PC-3 (cell line): ENCODE data around the gene BSN. TPM values are rescaled to one million over a fixed set of nuclear protein-coding genes. Genes with fewer than 3 reads are reported as not detected.

Source experiments
- ATAC-seq: fragments of 200-7000 bp; cut with Tn5 transposase; 2 replicates; pipeline ENCODE4 v1.9.1; 2020; ENCODE audit warnings: mild to moderate bottlenecking, moderate library complexity
- BruUV-seq: library from RNA; stranded (reverse); fragments of 400-500 nt; replicated peaks from 2 replicates; lab custom pipeline; 2021; lab: Mats Ljungman, UMichigan
- CTCF ChIA-PET: fragments of 300-600 bp; sonication (Branson Sonifier 250); formaldehyde crosslinking; loops from one replicate; lab custom pipeline; 2022; ENCODE audit warnings: antibody characterized with exemption; lab: Charles Lee
- POLR2A ChIA-PET: fragments of 300-600 bp; sonication (Branson Sonifier 250); formaldehyde crosslinking; loops from one replicate; lab custom pipeline; 2022; ENCODE audit warnings: antibody characterized with exemption; ENCODE audit not compliant: unreplicated experiment; lab: Charles Lee
- DNase-seq: peaks from one replicate; pipeline ENCODE4 v3.0.0-alpha.2; 2015
- H2AFZ ChIP-seq: fragments of 300-600 bp; sonication (generic); 2 replicates; pipeline ENCODE4 v1.6.0; 2016; ENCODE audit warnings: antibody characterized with exemption, low read length
- H3F3A ChIP-seq: fragments of 300-600 bp; sonication (generic); one replicate; pipeline ENCODE4 v1.6.0; 2017; ENCODE audit warnings: antibody characterized with exemption, low read length, control low read depth, mild to moderate bottlenecking; ENCODE audit not compliant: unreplicated experiment
- H3K27ac ChIP-seq: fragments of 300-600 bp; sonication (generic); 2 replicates; pipeline ENCODE4 v1.5.1; 2016; ENCODE audit warnings: mild to moderate bottlenecking, low read length
- H3K27me3 ChIP-seq: fragments of 300-600 bp; sonication (generic); 2 replicates; pipeline ENCODE4 v1.6.1; 2016; ENCODE audit warnings: low read length, mixed read lengths
- H3K36me3 ChIP-seq: fragments of 300-600 bp; sonication (generic); 2 replicates; pipeline ENCODE4 v1.6.1; 2016; ENCODE audit warnings: low read depth, mixed run types, low read length, mixed read lengths
- H3K4me1 ChIP-seq: fragments of 300-600 bp; sonication (generic); 2 replicates; pipeline ENCODE4 v1.5.1; 2016; ENCODE audit warnings: low read length; ENCODE audit not compliant: insufficient read depth
- H3K4me2 ChIP-seq: fragments of 300-600 bp; sonication (generic); 2 replicates; pipeline ENCODE4 v1.6.0; 2016; ENCODE audit warnings: low read length
- H3K4me3 ChIP-seq: fragments of 300-600 bp; sonication (generic); 2 replicates; pipeline ENCODE4 v1.5.1; 2016; ENCODE audit warnings: mild to moderate bottlenecking, low read length, mixed read lengths
- H3K79me2 ChIP-seq: fragments of 300-600 bp; sonication (generic); 2 replicates; pipeline ENCODE4 v1.6.1; 2017; ENCODE audit warnings: low read length, mixed read lengths
- H3K9ac ChIP-seq: fragments of 300-600 bp; sonication (generic); 2 replicates; pipeline ENCODE4 v1.6.0; 2016; ENCODE audit warnings: mild to moderate bottlenecking, low read length
- H3K9me2 ChIP-seq: fragments of 300-600 bp; sonication (generic); replicated peaks from 2 replicates; pipeline ENCODE4 v1.6.1; 2016; ENCODE audit warnings: mixed run types, low read length, mixed read lengths
- H3K9me3 ChIP-seq: fragments of 300-600 bp; sonication (generic); 2 replicates; pipeline ENCODE4 v1.6.1; 2016; ENCODE audit warnings: low read length, mixed read lengths
- H4K20me1 ChIP-seq: fragments of 300-600 bp; sonication (generic); 2 replicates; pipeline ENCODE4 v1.6.1; 2016; ENCODE audit warnings: low read length, mixed read lengths
- CTCF ChIP-seq: fragments of 300-600 bp; sonication (generic); conservative IDR thresholded peaks from 2 replicates; pipeline ENCODE4 v1.5.1; 2017; ENCODE audit warnings: antibody characterized with exemption, low read depth, mild to moderate bottlenecking, low read length
- EZH2 ChIP-seq: fragments of 300-600 bp; sonication (generic); IDR thresholded peaks from one replicate; pipeline ENCODE4 v1.6.1; 2017; ENCODE audit warnings: antibody characterized with exemption, mild to moderate bottlenecking, low read length; ENCODE audit not compliant: unreplicated experiment
- EZH2phosphoT487 ChIP-seq: fragments of 300-600 bp; sonication (generic); IDR thresholded peaks from 2 replicates; pipeline ENCODE4 v1.6.1; 2018; ENCODE audit warnings: mild to moderate bottlenecking, antibody characterized with exemption, low read length, borderline replicate concordance
- intact Hi-C: fragments of 100-400 bp; cut with micrococcal nuclease; formaldehyde crosslinking; loops from 2 replicates; pipeline ENCODE4 v1.9.0; 2023
- total RNA-seq: library from RNA; depleted of rRNA; stranded (reverse); fragments of >200 nt; gene quantifications from 2 replicates; pipeline ENCODE4 v1.2.3, GENCODE V29; 2014

BSN gene
- total RNA-seq, 1 experiment from 2014 or later = 0.80 TPM

GRCh38 chr3:49638445-49638844 lies 84.2 kb downstream of the BSN start:
- H3K9ac ChIP-seq = no peak overlapping the region
- H3F3A ChIP-seq = no peaks in the 10 kb centered on the region
- no peaks in the 10 kb centered on the region for H3K9me3 ChIP-seq
- 0 out of 2 replicates have a peak overlapping the region, but pooled peaks have one; percentile 3 for H2AFZ ChIP-seq
- H3K9me2 ChIP-seq = no peaks in the 10 kb centered on the region
- POLR2A ChIA-PET = interaction anchor here (0.5 to 0.6 kb wide), 2 partner anchors 45 to 518 kb away, joined by 3 to 4 read pairs; no protein-coding TSS in a partner anchor
- H3K4me3 ChIP-seq = no peak overlapping the region
- CTCF ChIA-PET = interaction anchor here (0.6 kb wide), 1 partner anchor 33 kb away, joined by 3 read pairs; no protein-coding TSS in a partner anchor
- H3K4me2 ChIP-seq = peak overlapping the region; percentile 32; the same call in 1 of the 2 replicates
- H3K27me3 ChIP-seq = no peaks in the 10 kb centered on the region
- no peaks in the 10 kb centered on the region for H4K20me1 ChIP-seq
- intact Hi-C loops = loop anchor here (1.0 kb wide), 1 partner anchor 33 kb away; no protein-coding TSS in a partner anchor
- DNase-seq (peak; percentile 78), ATAC-seq (peak; percentile 98)
- TF ChIP-seq EZH2phosphoT487 (no peak), EZH2 (no peak), CTCF (no peak)
- no peaks in the 10 kb centered on the region for H3K36me3 ChIP-seq
- no peak overlapping the region for H3K27ac ChIP-seq
- BruUV-seq = no TSS peak
- peaks cover 8% of the 10 kb centered on the region for H3K4me1 ChIP-seq
- H3K79me2 ChIP-seq = no peaks in the 10 kb centered on the region

GRCh38 chr3:49639551-49639950 lies 85.3 kb downstream of the BSN start:
- Histone ChIP-seq H3K4me2 (no peak overlapping the region), H3K36me3 (no peaks in the 10 kb centered on the region), H3K27ac (no peak overlapping the region), H3F3A (no peaks in the 10 kb centered on the region), H3K9ac (no peak overlapping the region), H3K9me3 (no peaks in the 10 kb centered on the region), H3K4me3 (no peak overlapping the region), H4K20me1 (no peaks in the 10 kb centered on the region), H3K27me3 (no peaks in the 10 kb centered on the region), H3K9me2 (no peaks in the 10 kb centered on the region), H3K4me1 (peaks cover 8% of the 10 kb centered on the region), H3K79me2 (no peaks in the 10 kb centered on the region), H2AFZ (no peak overlapping the region)
- TF ChIP-seq CTCF (no peak), EZH2 (no peak)
- ATAC-seq (no peak), DNase-seq (no peak)
- CTCF ChIA-PET = no interaction called here
- BruUV-seq = no TSS peak
- intact Hi-C loops = no loop called here
- POLR2A ChIA-PET = no interaction called here

- ChIA-PET POLR2A (no interaction called here), CTCF (interaction anchor here (0.6 kb wide), 1 partner anchor 14 kb away, joined by 6 read pairs; no protein-coding TSS in a partner anchor)
- intact Hi-C loops = no loop called here
- no peak overlapping the region for H3K9ac ChIP-seq
- TF ChIP-seq EZH2 (no peak), CTCF (no peak), EZH2phosphoT487 (no peak)
- no peak overlapping the region for H2AFZ ChIP-seq
- H3K9me2 ChIP-seq = no peaks in the 10 kb centered on the region
- H3K27ac ChIP-seq = no peak overlapping the region
- no peaks in the 10 kb centered on the region for H3K79me2 ChIP-seq
- no TSS peak for BruUV-seq
- no peaks in the 10 kb centered on the region for H3K9me3 ChIP-seq
- H3K4me3 ChIP-seq = no peak overlapping the region
- no peak for ATAC-seq
- H4K20me1 ChIP-seq = no peaks in the 10 kb centered on the region
- no peaks in the 10 kb centered on the region for H3K36me3 ChIP-seq
- no peaks in the 10 kb centered on the region for H3K27me3 ChIP-seq
- no peak overlapping the region for H3K4me2 ChIP-seq
- no peaks in the 10 kb centered on the region for H3F3A ChIP-seq
- DNase-seq = no peak
- H3K4me1 ChIP-seq = peaks cover 8% of the 10 kb centered on the region
Observed at GRCh38 chr3:49641292-49641691, 87.0 kb downstream of the BSN start.
